Stimulated activated CD8-positive, alpha-beta memory T cell treated with anti-CD3 and anti-CD28 coated beads, Interleukin-4, amount 100 ng/mL, for 24 hours (primary cell): ENCODE measurements around the gene MAP3K21.

Experiments used
- DNase-seq: peaks from one replicate; pipeline ENCODE4 v3.0.0-alpha.2; 2020; ENCODE audit warnings: low read depth

The MAP3K21 gene

GRCh38 chr1:233327651-233328141, at the start of gene MAP3K21:
Gene MAP3K21 (plus strand): TSS chr1:233327724. CDS start chr1:233328029, 305 bp downstream.
- no peak for DNase-seq

- no peak for DNase-seq
Measured at GRCh38 chr1:233278631-233279030, 48.9 kb upstream of the MAP3K21 start.

GRCh38 chr1:233279971-233280370, 47.6 kb upstream of the MAP3K21 start:
- DNase-seq, result no peak

DNA sequence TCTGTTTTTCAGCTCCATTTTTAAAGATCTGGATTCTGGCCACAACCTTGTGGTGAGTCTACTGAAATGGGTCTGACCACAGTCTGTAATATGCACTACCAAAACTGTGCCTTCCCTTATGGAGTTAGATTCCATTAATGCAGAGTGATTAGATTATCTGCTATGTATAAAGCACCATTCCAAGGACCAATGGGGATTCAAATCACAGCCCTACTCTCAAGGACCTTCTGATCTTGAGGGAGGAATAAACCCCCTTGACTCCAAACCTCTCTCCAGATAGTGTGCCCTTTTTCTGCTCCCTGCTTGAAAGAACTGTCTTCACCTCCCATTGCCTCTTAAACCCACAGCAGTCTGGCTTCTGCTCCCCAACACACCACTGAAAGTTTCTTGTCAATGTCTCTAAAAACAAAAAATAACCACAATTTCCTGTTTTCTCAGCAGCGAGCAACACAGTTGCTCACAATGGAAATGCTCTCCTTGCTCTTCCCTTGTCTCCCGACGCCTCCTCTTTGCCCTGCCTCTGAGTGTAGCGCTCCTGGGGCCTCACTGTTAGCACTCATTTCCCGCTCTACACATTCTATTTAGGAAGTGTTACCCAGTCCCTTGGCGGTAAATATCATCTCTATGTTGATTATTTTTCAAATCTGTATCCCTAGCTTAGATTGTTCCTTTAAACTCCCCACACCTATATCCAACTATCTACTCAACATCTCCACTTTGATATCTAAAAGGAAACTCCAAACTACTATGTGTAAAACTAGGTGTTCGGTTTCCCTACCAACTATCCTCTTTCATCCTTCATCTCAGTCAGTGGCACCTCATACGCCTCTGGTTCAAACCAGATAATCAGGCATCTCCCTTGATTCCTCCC, 45.6 kb upstream of the MAP3K21 start:
- no peak for DNase-seq

DNA sequence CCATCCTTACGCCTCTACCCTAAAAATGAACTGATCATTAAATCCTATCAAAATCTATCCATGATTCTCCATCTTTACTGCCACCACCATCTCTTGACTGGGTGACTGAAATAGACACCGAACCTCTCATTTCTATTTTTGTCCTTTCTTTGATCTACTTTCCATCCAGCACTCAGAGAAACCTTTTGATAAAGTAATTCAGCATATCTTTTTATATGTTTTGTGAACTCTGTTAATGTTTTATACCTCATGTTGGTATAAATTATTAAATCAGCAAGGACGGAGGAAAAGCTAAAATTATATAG, 45.0 kb upstream of the MAP3K21 start:
- no peak for DNase-seq

DNA sequence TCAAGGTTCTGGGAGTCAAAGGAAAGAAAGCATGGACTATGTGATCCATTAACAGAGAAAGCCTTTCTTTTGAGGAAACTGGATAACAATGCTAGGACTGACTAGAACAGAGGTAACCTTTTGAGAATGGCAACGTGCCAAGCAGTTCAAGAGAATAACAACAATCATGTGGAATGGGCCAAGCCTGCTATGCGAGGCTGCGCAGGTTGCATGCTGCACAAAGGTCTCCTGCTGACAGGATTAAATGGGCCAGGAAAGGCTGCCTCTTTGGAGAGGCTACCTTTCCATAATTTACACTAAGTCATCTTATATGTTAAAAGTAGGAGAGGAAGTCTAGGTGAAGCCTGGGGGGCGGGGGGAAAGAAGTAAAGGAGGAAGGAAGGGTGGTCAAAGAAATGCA, 37.8 kb upstream of the MAP3K21 start:
- no peak for DNase-seq

DNA sequence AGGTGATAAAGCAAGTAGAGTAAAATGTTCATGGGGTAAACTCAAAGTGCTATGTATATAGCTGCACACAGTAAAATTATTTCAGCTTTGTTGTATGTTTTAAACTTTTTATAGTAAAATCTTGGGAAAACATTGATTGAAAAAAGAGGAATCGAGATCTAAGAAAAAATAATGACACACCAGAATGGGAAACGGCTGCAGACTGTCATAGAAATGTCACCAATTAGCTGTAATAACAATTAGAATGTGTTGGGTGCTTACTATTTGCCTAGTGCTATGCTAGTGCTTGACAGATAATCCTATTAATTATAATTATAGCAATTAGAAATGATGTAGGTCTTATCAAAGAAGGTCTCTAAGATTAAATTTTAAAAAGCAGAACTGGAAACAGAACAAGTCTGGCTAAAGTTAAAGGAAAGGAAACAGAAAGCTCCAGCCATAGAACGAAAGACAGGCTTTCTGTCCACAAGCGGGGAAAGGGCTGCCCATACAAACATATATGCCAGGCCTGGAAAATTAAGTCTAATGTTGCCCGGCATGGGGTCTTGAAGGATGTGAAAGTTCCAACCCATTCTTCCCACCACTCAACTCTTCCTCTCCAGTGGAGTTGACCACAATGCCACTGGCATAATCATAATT, 37.0 kb upstream of the MAP3K21 start:
- DNase-seq, result no peak

DNA sequence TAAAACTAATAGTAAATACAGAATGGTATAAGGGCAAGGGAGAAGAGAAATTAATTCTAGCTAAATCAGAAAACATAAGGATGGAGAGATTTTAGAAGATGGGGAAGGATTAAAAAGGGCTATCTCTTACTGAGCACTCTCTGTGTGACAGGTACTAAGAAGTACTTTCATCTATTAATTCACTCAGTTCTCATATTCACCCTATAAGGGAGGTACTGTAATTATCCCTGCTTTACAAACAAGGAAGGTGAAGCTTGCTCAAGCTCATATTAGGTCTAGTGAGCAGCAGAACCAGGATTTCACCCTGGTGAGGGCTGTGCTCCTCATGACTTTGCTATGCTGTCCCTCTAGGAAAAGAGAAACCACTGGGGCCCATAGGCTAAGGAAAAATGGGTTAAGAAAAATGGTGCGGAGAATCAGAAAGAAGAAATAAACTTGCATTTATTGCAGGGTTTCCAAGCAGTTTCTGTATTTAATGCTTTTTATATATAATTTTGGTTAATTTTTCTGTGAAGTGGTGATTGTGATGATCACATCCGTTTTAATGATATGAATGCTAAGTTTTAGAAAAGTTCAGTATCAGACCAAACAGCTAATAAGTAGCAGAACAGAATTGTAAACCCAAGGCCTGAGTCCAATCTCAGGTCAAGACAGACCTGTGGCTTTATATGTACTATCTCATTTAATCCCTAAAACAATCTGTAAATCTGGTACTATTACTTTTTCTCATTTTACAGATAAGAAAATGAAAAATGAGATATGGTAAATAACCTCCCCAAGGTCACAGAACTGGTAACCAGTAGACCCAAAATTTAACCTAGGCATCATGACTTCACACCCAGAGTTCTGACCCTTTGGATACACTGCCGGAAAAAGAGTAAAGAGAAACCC, 33.7 kb upstream of the MAP3K21 start:
- DNase-seq, result no peak

- peak; percentile 19 for DNase-seq
Measured at GRCh38 chr1:233294913-233295236, 32.6 kb upstream of the MAP3K21 start.

GRCh38 chr1:233295237-233295974, 32.1 kb upstream of the MAP3K21 start, which contains the start of gene PCNX2:
Gene PCNX2 (minus strand): TSS chr1:233295725. CDS start chr1:233295478, 247 bp downstream.
- peak; percentile 61 for DNase-seq

DNA sequence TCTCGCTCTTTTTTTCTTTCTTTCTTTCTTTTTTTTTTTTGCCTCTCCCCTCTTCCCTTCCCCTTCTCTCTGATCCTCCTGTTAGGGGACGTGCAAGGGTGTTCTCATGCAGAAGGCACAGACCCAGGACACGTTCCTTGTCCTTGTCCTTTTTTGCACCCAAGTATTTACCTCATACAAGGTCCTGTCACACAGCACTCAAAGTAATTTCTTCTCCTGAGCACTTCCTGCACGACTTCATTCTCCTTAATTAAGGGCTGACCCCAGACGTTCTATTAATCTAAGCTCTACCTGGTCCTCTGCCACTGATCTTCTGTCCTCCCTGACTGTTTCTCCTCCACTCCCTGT, 31.6 kb upstream of the MAP3K21 start:
- no peak for DNase-seq

- DNase-seq, result no peak
Measured at GRCh38 chr1:233299450-233299849, 28.1 kb upstream of the MAP3K21 start.

GRCh38 chr1:233300326-233300725, 27.2 kb upstream of the MAP3K21 start:
- no peak for DNase-seq

- DNase-seq, result no peak
Measured at GRCh38 chr1:233304489-233305102, 22.9 kb upstream of the MAP3K21 start.

- DNase-seq, result no peak
Measured at GRCh38 chr1:233313434-233314155, 13.9 kb upstream of the MAP3K21 start.

- DNase-seq, result no peak
Measured at GRCh38 chr1:233315718-233316301, 11.7 kb upstream of the MAP3K21 start.

GRCh38 chr1:233316473-233316872, 11.1 kb upstream of the MAP3K21 start:
- no peak for DNase-seq

DNA sequence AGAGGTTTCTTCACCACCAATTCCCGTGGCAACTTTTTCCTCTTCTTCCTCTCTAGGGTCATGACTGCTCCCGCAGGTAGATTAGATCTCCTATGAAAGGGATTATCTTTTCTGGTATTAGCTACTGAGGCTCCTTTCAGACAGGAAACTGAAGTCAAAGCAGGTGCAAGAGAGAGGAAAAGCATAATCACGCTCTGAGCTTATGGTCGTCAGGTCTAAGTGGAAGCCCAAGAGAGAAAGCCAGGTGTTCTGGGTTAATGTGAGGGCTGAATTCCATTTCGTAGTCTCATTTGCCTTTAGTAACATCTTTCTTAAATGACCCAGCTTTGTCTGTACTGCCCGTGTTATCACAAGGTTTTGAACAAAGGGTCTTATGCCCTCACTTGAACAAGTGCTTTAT, 8.3 kb upstream of the MAP3K21 start:
- DNase-seq, result no peak

GRCh38 chr1:233320023-233320422, 7.5 kb upstream of the MAP3K21 start:
- DNase-seq, result no peak

- DNase-seq, result no peak
Measured at GRCh38 chr1:233323718-233324117, 3.8 kb upstream of the MAP3K21 start.
